Liver (tissue), 3 donors: ENCODE results near the gene PRRX1.

ENCODE experiments used
- CTCF ChIP-seq: fragments of 150-350 bp; IDR thresholded peaks from 2 replicates; pipeline ENCODE4 v1.5.1; 2017; ENCODE audit warnings: improper control_type of control experiment, low read depth, low read length; ENCODE audit not compliant: missing input control
- EGR1 ChIP-seq, 2 donors: IDR thresholded peaks; 2 replicates each; pipeline ENCODE4 v1.6.1; 2016 to 2018; ENCODE audit warnings: antibody characterized with exemption in 2 of 2, low read depth in 2 of 2
- JUND ChIP-seq, 2 donors: IDR thresholded peaks; 2 replicates each; pipeline ENCODE4 v1.6.1; 2016; ENCODE audit warnings: antibody characterized with exemption in 2 of 2
- NR2F2 ChIP-seq: IDR thresholded peaks from 2 replicates; pipeline ENCODE4 v1.6.1; 2016; ENCODE audit warnings: antibody characterized with exemption
- RAD21 ChIP-seq, 2 donors: IDR thresholded peaks; 2 replicates each; pipeline ENCODE4 v1.6.1; 2016; ENCODE audit warnings: antibody characterized with exemption in 2 of 2, mild to moderate bottlenecking in 2 of 2
- RXRA ChIP-seq, 2 donors: IDR thresholded peaks; 2 replicates each; pipeline ENCODE4 v1.6.1; 2017 to 2018; ENCODE audit warnings: antibody characterized with exemption in 2 of 2, mild to moderate bottlenecking in 1 of 2
- SP1 ChIP-seq: IDR thresholded peaks from 2 replicates; pipeline ENCODE4 v1.6.1; 2018; ENCODE audit warnings: antibody characterized with exemption, mild to moderate bottlenecking
- YY1 ChIP-seq: IDR thresholded peaks from 2 replicates; pipeline ENCODE4 v1.6.1; 2016; ENCODE audit warnings: antibody characterized with exemption, mild to moderate bottlenecking
- TF ChIP-seq, protein P1 (sequence below): IDR thresholded peaks from 2 replicates; pipeline ENCODE4 v1.6.1; 2016; ENCODE audit warnings: antibody characterized with exemption
- TF ChIP-seq, protein P2 (sequence below): IDR thresholded peaks from 2 replicates; pipeline ENCODE4 v1.6.1; 2016; ENCODE audit warnings: antibody characterized with exemption
- TF ChIP-seq, protein P3 (sequence below): IDR thresholded peaks from 2 replicates; pipeline ENCODE4 v1.6.1; 2016; ENCODE audit warnings: antibody characterized with exemption, mild to moderate bottlenecking
- donor health status: healthy.
- donor health status: healthy.

GRCh38 chr1:170671629-170671963 lies 7.7 kb downstream of the PRRX1 start:
- no peak for TF ChIP-seq CTCF
- TF ChIP-seq JUND (IDR thresholded peaks at IDR 0.05) = no peak
- TF ChIP-seq RXRA (IDR thresholded peaks at IDR 0.05) = no peak
- no peak for TF ChIP-seq SP1
- no peak for TF ChIP-seq YY1
- TF ChIP-seq, protein P1, sequence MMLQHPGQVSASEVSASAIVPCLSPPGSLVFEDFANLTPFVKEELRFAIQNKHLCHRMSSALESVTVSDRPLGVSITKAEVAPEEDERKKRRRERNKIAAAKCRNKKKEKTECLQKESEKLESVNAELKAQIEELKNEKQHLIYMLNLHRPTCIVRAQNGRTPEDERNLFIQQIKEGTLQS = no peak
- TF ChIP-seq, protein P2, sequence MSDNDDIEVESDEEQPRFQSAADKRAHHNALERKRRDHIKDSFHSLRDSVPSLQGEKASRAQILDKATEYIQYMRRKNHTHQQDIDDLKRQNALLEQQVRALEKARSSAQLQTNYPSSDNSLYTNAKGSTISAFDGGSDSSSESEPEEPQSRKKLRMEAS = no peak
- no peak for TF ChIP-seq RAD21 (IDR thresholded peaks at IDR 0.05)
- TF ChIP-seq EGR1 (IDR thresholded peaks at IDR 0.05; ENCODE audit: low read depth in 2 of 2) = no peak
- TF ChIP-seq NR2F2 = no peak
- TF ChIP-seq, protein P3, sequence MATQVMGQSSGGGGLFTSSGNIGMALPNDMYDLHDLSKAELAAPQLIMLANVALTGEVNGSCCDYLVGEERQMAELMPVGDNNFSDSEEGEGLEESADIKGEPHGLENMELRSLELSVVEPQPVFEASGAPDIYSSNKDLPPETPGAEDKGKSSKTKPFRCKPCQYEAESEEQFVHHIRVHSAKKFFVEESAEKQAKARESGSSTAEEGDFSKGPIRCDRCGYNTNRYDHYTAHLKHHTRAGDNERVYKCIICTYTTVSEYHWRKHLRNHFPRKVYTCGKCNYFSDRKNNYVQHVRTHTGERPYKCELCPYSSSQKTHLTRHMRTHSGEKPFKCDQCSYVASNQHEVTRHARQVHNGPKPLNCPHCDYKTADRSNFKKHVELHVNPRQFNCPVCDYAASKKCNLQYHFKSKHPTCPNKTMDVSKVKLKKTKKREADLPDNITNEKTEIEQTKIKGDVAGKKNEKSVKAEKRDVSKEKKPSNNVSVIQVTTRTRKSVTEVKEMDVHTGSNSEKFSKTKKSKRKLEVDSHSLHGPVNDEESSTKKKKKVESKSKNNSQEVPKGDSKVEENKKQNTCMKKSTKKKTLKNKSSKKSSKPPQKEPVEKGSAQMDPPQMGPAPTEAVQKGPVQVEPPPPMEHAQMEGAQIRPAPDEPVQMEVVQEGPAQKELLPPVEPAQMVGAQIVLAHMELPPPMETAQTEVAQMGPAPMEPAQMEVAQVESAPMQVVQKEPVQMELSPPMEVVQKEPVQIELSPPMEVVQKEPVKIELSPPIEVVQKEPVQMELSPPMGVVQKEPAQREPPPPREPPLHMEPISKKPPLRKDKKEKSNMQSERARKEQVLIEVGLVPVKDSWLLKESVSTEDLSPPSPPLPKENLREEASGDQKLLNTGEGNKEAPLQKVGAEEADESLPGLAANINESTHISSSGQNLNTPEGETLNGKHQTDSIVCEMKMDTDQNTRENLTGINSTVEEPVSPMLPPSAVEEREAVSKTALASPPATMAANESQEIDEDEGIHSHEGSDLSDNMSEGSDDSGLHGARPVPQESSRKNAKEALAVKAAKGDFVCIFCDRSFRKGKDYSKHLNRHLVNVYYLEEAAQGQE = no peak
